ENCODE data around the gene ANKRD28. TPM values are rescaled to one million over a fixed set of nuclear protein-coding genes. Genes with fewer than 3 reads are reported as not detected.

Gene ANKRD28
- total RNA-seq, 1 experiment from 2014 or later = 89.3 TPM

DNA sequence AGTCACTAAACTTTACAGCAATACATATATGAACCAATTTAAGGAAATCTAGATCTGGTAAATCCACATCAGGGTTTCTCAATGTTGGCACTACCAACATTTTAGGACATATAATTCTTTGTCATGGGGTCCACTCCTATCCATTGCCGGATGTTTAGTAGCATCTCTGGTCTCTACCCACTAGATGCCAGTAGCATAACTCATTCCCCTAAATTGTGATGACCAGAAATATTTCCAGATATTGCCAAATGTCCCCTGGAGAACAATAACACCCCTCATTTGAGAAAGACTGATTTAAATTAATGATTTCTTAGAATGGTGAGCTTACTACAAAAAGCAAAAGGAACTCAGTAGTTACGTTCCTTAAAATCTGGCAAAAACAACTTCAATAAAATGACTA is 23.1 kb upstream of the ANKRD28 start:
- DNase-seq (ENCODE audit: low read depth, low spot score) = no peak
- TF ChIP-seq SIN3A (IDR thresholded peaks at IDR 0.05; ENCODE audit: borderline replicate concordance, insufficient read depth, low read depth, low read length) (no peak), POLR2AphosphoS5 (IDR thresholded peaks at IDR 0.05; ENCODE audit: low read depth, low read length) (no peak), TCF7L2 (IDR thresholded peaks at IDR 0.05; ENCODE audit: low read depth, low read length) (no peak)
- TF ChIP-seq, protein P1, sequence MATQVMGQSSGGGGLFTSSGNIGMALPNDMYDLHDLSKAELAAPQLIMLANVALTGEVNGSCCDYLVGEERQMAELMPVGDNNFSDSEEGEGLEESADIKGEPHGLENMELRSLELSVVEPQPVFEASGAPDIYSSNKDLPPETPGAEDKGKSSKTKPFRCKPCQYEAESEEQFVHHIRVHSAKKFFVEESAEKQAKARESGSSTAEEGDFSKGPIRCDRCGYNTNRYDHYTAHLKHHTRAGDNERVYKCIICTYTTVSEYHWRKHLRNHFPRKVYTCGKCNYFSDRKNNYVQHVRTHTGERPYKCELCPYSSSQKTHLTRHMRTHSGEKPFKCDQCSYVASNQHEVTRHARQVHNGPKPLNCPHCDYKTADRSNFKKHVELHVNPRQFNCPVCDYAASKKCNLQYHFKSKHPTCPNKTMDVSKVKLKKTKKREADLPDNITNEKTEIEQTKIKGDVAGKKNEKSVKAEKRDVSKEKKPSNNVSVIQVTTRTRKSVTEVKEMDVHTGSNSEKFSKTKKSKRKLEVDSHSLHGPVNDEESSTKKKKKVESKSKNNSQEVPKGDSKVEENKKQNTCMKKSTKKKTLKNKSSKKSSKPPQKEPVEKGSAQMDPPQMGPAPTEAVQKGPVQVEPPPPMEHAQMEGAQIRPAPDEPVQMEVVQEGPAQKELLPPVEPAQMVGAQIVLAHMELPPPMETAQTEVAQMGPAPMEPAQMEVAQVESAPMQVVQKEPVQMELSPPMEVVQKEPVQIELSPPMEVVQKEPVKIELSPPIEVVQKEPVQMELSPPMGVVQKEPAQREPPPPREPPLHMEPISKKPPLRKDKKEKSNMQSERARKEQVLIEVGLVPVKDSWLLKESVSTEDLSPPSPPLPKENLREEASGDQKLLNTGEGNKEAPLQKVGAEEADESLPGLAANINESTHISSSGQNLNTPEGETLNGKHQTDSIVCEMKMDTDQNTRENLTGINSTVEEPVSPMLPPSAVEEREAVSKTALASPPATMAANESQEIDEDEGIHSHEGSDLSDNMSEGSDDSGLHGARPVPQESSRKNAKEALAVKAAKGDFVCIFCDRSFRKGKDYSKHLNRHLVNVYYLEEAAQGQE (IDR thresholded peaks at IDR 0.05; ENCODE audit: insufficient read depth in 1 of 2, low read depth in 2 of 2, low read length in 1 of 2) = no peak
- TF ChIP-seq, protein P2, sequence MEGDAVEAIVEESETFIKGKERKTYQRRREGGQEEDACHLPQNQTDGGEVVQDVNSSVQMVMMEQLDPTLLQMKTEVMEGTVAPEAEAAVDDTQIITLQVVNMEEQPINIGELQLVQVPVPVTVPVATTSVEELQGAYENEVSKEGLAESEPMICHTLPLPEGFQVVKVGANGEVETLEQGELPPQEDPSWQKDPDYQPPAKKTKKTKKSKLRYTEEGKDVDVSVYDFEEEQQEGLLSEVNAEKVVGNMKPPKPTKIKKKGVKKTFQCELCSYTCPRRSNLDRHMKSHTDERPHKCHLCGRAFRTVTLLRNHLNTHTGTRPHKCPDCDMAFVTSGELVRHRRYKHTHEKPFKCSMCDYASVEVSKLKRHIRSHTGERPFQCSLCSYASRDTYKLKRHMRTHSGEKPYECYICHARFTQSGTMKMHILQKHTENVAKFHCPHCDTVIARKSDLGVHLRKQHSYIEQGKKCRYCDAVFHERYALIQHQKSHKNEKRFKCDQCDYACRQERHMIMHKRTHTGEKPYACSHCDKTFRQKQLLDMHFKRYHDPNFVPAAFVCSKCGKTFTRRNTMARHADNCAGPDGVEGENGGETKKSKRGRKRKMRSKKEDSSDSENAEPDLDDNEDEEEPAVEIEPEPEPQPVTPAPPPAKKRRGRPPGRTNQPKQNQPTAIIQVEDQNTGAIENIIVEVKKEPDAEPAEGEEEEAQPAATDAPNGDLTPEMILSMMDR (IDR thresholded peaks at IDR 0.05) = no peak
- Histone ChIP-seq H3K9me3 (ENCODE audit: control insufficient read depth, insufficient read depth, low read depth, low read length) (no peaks in the 10 kb centered on the region), H3K36me3 (ENCODE audit: control insufficient read depth, insufficient read depth, low read length) (no peaks in the 10 kb centered on the region), H3K27ac (ENCODE audit: low read length) (no peak overlapping the region), H3K4me3 (ENCODE audit: low read depth in 2 of 2, low read length in 2 of 2) (no peak overlapping the region), H3K4me1 (ENCODE audit: control insufficient read depth, insufficient read depth, low read length) (peaks cover 12% of the 10 kb centered on the region), H3K27me3 (ENCODE audit: control insufficient read depth, insufficient read depth, low read length) (no peaks in the 10 kb centered on the region)
- no peak for ATAC-seq
- intact Hi-C loops (cut with micrococcal nuclease; ENCODE audit: unreplicated experiment) (no loop called here), in situ Hi-C loops (cut with HindIII; ENCODE audit: low pct_unique_long_range_greater_than_20kb, low sequenced_read_pairs) (no loop called here)
- ChIA-PET POLR2A (no interaction called here), CTCF (no interaction called here)
- BruUV-seq (replicated peaks) = no TSS peak

DNA sequence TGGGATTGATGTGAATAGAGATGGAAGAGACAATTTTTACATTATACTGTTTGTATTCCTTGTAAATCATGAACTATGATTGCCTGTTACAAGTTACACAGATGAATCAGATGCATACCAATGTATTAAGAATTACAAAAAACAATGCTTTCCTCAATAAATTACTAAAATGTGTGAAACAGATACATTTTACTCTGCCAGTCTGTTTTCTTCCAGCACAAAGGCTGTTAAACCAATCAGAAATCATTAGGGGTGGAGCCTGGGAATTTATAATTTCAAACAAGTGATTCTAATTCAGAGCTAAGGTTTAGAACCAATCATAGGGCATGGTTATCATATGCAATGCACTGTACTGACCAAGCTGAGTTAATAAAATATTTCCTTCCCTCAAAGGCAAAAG is 21.8 kb upstream of the ANKRD28 start:
- Histone ChIP-seq H3K36me3 (ENCODE audit: control insufficient read depth, insufficient read depth, low read length) (no peaks in the 10 kb centered on the region), H3K4me3 (ENCODE audit: low read depth in 2 of 2, low read length in 2 of 2) (no peak overlapping the region), H3K27ac (ENCODE audit: low read length) (no peak overlapping the region), H3K27me3 (ENCODE audit: control insufficient read depth, insufficient read depth, low read length) (no peaks in the 10 kb centered on the region), H3K4me1 (ENCODE audit: control insufficient read depth, insufficient read depth, low read length) (peaks cover 19% of the 10 kb centered on the region), H3K9me3 (ENCODE audit: control insufficient read depth, insufficient read depth, low read depth, low read length) (no peaks in the 10 kb centered on the region)
- ChIA-PET CTCF (no interaction called here), POLR2A (no interaction called here)
- in situ Hi-C loops (cut with HindIII; ENCODE audit: low pct_unique_long_range_greater_than_20kb, low sequenced_read_pairs) (no loop called here), intact Hi-C loops (cut with micrococcal nuclease; ENCODE audit: unreplicated experiment) (loop anchor here (5.0 to 10.0 kb wide), 2 partner anchors 228 to 355 kb away; partner anchors contain the start of gene GALNT15)
- ATAC-seq (no peak), DNase-seq (ENCODE audit: low read depth, low spot score) (no peak)
- no TSS peak for BruUV-seq (replicated peaks)
- TF ChIP-seq, protein P2 (IDR thresholded peaks at IDR 0.05) = no peak
- TF ChIP-seq POLR2AphosphoS5 (IDR thresholded peaks at IDR 0.05; ENCODE audit: low read depth, low read length) (no peak), SIN3A (IDR thresholded peaks at IDR 0.05; ENCODE audit: borderline replicate concordance, insufficient read depth, low read depth, low read length) (no peak), TCF7L2 (IDR thresholded peaks at IDR 0.05; ENCODE audit: low read depth, low read length) (no peak)
- TF ChIP-seq, protein P1 (IDR thresholded peaks at IDR 0.05; ENCODE audit: insufficient read depth in 1 of 2, low read depth in 2 of 2, low read length in 1 of 2) = no peak
